NCI-H82 treated with DMSO at 0.1 percent for 48 hours (cell line): Measurements from ENCODE around the gene PCIF1.
"Not testable (repeated sequence)": the region's sequence is repeated elsewhere in the genome, so short reads cannot be mapped to it uniquely, and the experiment has no call there.

Experiments used
- DNase-seq: peaks from one replicate; lab custom pipeline; 2025; ENCODE audit not compliant: unreplicated experiment; lab: John Stamatoyannopoulos, UW

Gene PCIF1

DNA sequence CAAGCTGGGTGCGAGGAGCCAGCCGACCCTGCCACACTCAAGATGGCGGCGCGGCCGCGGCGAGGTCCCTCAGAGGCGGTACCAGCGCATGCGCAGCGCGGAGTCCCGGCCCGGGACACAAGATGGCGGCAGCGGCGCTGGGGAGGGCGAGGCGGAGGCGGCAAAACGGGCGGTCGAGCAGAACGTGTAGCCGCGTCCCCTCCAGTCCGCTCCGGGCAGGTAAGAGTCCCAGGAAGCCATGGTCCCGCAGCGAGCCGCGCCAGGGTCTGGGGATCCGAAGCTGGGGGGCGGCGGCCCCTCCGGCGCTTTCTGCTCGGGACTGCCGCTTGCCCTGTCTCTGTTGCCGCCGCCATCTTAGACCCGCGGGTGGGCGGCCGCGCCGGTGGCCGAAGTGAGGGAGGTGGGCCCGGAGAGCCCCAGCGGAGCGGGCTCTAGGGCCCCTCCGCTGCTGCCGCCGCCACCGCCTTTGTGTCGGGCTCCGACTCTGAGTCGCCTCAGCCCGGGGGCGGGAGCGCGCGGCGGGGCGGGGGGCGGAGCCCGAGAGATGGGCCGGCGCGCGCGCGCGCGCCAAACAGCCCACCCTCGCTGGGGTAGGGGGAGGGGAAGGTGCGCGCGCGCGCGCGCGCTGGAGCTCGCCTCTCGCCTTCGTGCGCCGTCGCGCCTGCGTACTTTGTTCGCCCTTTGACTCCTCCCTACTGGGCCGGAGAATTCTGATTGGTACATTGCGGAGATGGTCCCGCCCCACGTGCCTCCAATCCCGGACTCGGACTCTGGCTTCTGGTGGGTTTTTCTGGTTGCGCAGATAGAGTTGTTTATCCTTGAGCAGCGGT lies at the start of gene PCIF1:
Gene PCIF1 (plus strand): TSS at position 98 of the 830 bp plus-strand sequence. CDS start 4,317 bp downstream, outside the sequence.
- peak; percentile 94 for DNase-seq

- DNase-seq: no peak
Observed at GRCh38 chr20:45886590-45887345, 47.7 kb upstream of the PCIF1 start.

- DNase-seq: no peak
Observed at GRCh38 chr20:45887346-45887715, 47.2 kb upstream of the PCIF1 start, which contains the start of gene SPATA25. Gene SPATA25, minus strand, starts transcription at chr20:45887622. Its CDS starts 32 bp downstream, at chr20:45887590.

GRCh38 chr20:45888681-45889080 lies 45.8 kb upstream of the PCIF1 start:
- DNase-seq: no peak

- DNase-seq: peak; percentile 82
Observed at GRCh38 chr20:45890077-45890984, 44.2 kb upstream of the PCIF1 start.

GRCh38 chr20:45890985-45891983 lies 43.2 kb upstream of the PCIF1 start, which contains the start of the genes CTSA and NEURL2:
Gene CTSA, plus strand, starts transcription at chr20:45891335. Its CDS starts 234 bp downstream, at chr20:45891569.
Gene NEURL2, minus strand, starts transcription at chr20:45891208. Its CDS starts 217 bp downstream, at chr20:45890991.
- DNase-seq: peak; percentile 72

GRCh38 chr20:45892049-45892825 lies 42.2 kb upstream of the PCIF1 start:
- no peak for DNase-seq

DNA sequence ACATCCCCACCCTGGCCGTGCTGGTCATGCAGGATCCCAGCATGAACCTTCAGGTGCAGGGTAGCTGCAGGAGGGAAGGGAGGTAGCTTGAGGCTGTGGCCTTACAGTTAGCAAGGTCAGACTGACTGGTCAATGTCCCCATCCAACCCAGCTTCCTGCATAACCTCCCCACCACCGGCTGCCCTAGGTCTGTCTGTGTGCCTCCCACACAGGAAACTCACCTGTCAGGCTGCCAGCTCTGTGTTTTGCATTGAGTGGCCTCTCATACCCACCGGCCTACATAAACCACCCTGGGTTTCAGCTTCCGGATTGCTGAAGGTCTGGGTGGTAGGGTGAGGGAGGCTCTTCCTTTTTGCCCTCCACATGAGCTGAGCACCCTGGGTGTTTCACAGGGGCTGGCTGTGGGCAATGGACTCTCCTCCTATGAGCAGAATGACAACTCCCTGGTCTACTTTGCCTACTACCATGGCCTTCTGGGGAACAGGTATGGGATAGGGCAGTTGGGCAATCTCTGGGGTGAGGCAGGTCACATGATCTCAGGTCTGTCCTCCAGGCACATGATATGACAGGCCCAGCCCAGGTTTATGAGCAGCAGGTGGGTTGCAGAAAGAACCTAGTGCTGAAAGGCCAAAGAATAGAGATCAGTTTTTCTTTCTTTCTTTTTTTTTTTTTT lies 41.5 kb upstream of the PCIF1 start:
- no peak for DNase-seq

GRCh38 chr20:45893831-45894230 lies 40.7 kb upstream of the PCIF1 start:
- DNase-seq: no peak

GRCh38 chr20:45894797-45895196 lies 39.7 kb upstream of the PCIF1 start:
- DNase-seq: no peak

- DNase-seq: no peak
Observed at GRCh38 chr20:45896641-45897161, 37.8 kb upstream of the PCIF1 start.

GRCh38 chr20:45897289-45897688 lies 37.2 kb upstream of the PCIF1 start:
- DNase-seq: no peak

GRCh38 chr20:45897692-45898091 lies 36.8 kb upstream of the PCIF1 start:
- DNase-seq: no peak

DNA sequence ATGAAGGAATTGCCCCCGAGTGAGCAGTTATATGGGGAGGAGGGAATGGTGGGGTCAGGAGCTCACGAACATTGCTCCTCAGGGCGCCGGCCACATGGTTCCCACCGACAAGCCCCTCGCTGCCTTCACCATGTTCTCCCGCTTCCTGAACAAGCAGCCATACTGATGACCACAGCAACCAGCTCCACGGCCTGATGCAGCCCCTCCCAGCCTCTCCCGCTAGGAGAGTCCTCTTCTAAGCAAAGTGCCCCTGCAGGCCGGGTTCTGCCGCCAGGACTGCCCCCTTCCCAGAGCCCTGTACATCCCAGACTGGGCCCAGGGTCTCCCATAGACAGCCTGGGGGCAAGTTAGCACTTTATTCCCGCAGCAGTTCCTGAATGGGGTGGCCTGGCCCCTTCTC lies 36.2 kb upstream of the PCIF1 start:
- DNase-seq: no peak

GRCh38 chr20:45899046-45899835 lies 35.2 kb upstream of the PCIF1 start:
- DNase-seq: no peak

DNA sequence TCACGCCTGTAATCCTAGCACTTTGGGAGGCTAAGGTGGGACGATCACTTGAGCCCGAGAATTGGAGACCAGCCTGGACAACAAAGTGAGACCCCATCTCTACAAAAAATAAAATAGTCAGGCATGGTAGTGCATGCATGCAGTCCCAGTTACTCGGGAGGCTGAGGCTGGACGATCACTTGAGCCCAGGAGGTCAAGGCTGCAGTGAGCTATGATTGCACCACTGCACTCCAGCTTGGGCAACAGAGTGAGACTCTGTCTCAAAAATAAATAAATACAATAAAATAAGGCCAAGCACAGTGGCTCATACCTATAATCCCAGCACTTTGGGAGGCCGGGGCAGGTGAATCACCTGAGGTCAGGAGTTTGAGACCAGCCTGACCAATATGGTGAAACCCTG lies 33.2 kb upstream of the PCIF1 start:
- not testable (repeated sequence) for DNase-seq

DNA sequence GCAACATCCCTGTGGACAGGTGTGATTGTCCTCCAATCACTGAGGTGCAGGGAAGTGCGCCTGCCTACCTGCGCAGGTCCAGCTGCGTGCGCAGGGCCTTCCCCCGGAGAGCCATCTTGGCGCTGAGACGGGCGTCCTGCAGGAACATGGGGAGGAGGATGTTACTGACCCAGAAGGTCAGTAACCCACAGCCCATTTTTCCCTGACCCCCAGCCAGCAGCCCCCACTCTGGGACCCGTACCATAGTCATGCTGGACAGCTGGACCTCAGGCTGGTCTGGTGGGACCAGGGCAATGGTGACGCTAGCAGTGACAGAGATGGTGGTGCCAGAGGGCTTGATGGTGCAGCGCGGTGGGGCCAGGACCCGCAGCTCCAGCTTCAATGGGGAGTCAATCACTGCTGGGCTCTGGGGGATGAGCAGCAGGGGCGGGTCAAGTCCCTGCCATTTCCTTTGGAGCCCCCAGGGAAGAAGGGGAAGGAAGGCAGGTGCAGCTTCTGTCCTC lies 32.2 kb upstream of the PCIF1 start:
- DNase-seq: no peak
